H1 (cell line): Measurements from ENCODE around the gene COMMD1. TPM values are rescaled to one million over a fixed set of nuclear protein-coding genes. Genes with fewer than 3 reads are reported as not detected.
A peak's percentile ranks its signal among the peaks of the same experiment; 100 is the strongest.

ENCODE experiments used
- CTCF ChIA-PET: fragments of 300-600 bp; sonication (Branson Sonifier 250); formaldehyde crosslinking; loops from one replicate; lab custom pipeline; 2021; ENCODE audit not compliant: partially characterized antibody; lab: Charles Lee
- POLR2A ChIA-PET: fragments of 300-600 bp; sonication (Branson Sonifier 250); formaldehyde crosslinking; loops from one replicate; lab custom pipeline; 2021; ENCODE audit warnings: inconsistent platforms; ENCODE audit not compliant: partially characterized antibody; lab: Charles Lee
- DNase-seq, 2 experiments: peaks; one replicate each; pipeline versions ENCODE4 v3.0.0 to v3.0.0-alpha.2; 2010 to 2022; ENCODE audit warnings: low spot score in 2 of 2, low read depth in 1 of 2, mixed read lengths in 1 of 2
- FAIRE-seq: peaks from 2 replicates; lab custom pipeline; 2011; peaks lifted over from hg19 to GRCh38; lab: Jason Lieb, UNC
- H2AFZ ChIP-seq: 2 replicates; pipeline ENCODE4 v1.8.1; 2012; ENCODE audit warnings: low read length, inconsistent platforms
- H2AK5ac ChIP-seq: 2 replicates; pipeline ENCODE4 v1.6.1; 2013; ENCODE audit warnings: low read depth, low read length
- H2BK120ac ChIP-seq: replicated peaks from 2 replicates; pipeline ENCODE3; 2013; ENCODE audit warnings: low read depth, low read length, inconsistent platforms
- H2BK12ac ChIP-seq: 2 replicates; pipeline ENCODE4 v1.6.1; 2013; ENCODE audit warnings: low read depth, low read length
- H2BK15ac ChIP-seq: 2 replicates; pipeline ENCODE4 v1.6.1; 2013; ENCODE audit warnings: low read length
- H2BK20ac ChIP-seq: 2 replicates; pipeline ENCODE4 v1.6.1; 2013; ENCODE audit warnings: low read length
- H2BK5ac ChIP-seq: 2 replicates; pipeline ENCODE4 v1.6.1; 2013; ENCODE audit warnings: low read depth, low read length
- H3K14ac ChIP-seq: 2 replicates; pipeline ENCODE4 v1.6.1; 2013; ENCODE audit warnings: inconsistent platforms; ENCODE audit not compliant: insufficient read length
- H3K18ac ChIP-seq: 2 replicates; pipeline ENCODE4 v1.6.1; 2013; ENCODE audit warnings: low read length; ENCODE audit errors: extremely low read depth
- H3K23ac ChIP-seq: 2 replicates; pipeline ENCODE4 v1.6.1; 2013; ENCODE audit warnings: inconsistent platforms; ENCODE audit not compliant: insufficient read length
- H3K23me2 ChIP-seq: 2 replicates; pipeline ENCODE4 v1.6.1; 2013; ENCODE audit warnings: low read depth, low read length
- H3K27ac ChIP-seq: 2 replicates; pipeline ENCODE4 v1.6.1; 2011; ENCODE audit warnings: low read depth, low read length, inconsistent platforms
- H3K27me3 ChIP-seq, 4 experiments: replicated peaks in 1 of 4; 1 replicate in 1 of 4; 2 replicates in 3 of 4; pipeline versions ENCODE4 v1.6.1 to v1.8.1; 2011 to 2013; ENCODE audit warnings: low read length in 3 of 4, mild to moderate bottlenecking in 3 of 4, inconsistent platforms in 2 of 4, mixed read lengths in 2 of 4, moderate library complexity in 1 of 4; ENCODE audit not compliant: control insufficient read depth in 3 of 4, insufficient read depth in 3 of 4; ENCODE audit errors: extremely low read depth in 1 of 4
- H3K36me3 ChIP-seq, 4 experiments: 2 replicates each; pipeline versions ENCODE4 v1.6.1 to v1.8.1; 2011 to 2013; ENCODE audit warnings: mild to moderate bottlenecking in 4 of 4, low read length in 3 of 4, moderate library complexity in 2 of 4, control low read depth in 1 of 4, inconsistent platforms in 1 of 4; ENCODE audit not compliant: insufficient read depth in 4 of 4, control insufficient read depth in 2 of 4
- H3K4ac ChIP-seq: replicated peaks from 2 replicates; pipeline ENCODE3; 2013; ENCODE audit warnings: low read length, low read depth, mixed read lengths, inconsistent platforms; ENCODE audit not compliant: insufficient read length
- H3K4me1 ChIP-seq, 4 experiments: replicated peaks in 1 of 4; 1 replicate in 1 of 4; 2 replicates in 3 of 4; pipeline versions ENCODE4 v1.6.1 to v1.8.1; 2011 to 2013; ENCODE audit warnings: low read length in 3 of 4, inconsistent platforms in 2 of 4, mixed read lengths in 1 of 4; ENCODE audit not compliant: insufficient read depth in 4 of 4, control insufficient read depth in 3 of 4
- H3K4me2 ChIP-seq, 2 experiments: 2 replicates each; pipeline versions ENCODE4 v1.6.1 to v1.8.1; 2011 to 2013; ENCODE audit warnings: low read depth in 2 of 2, low read length in 2 of 2, control low read depth in 1 of 2, inconsistent platforms in 1 of 2, mild to moderate bottlenecking in 1 of 2; ENCODE audit not compliant: insufficient read depth in 1 of 2
- H3K4me3 ChIP-seq, 4 experiments: fragments of 200-600, 300-600 bp in 1 of 4; sonication (generic), shearing (Covaris generic), sonication (Bioruptor Twin) in 1 of 4; 2 replicates each; pipeline versions ENCODE4 v1.5.1 to v1.8.1; 2011 to 2016; ENCODE audit warnings: low read length in 4 of 4, low read depth in 3 of 4, control low read depth in 2 of 4, inconsistent platforms in 2 of 4, mild to moderate bottlenecking in 2 of 4, mixed read lengths in 1 of 4, moderate library complexity in 1 of 4; ENCODE audit not compliant: insufficient read depth in 2 of 4; ENCODE audit errors: extremely low read depth in 1 of 4
- H3K56ac ChIP-seq: replicated peaks from 2 replicates; pipeline ENCODE3; 2013; ENCODE audit warnings: low read depth, mild to moderate bottlenecking, mixed read lengths, low read length, inconsistent platforms; ENCODE audit not compliant: insufficient read length
- H3K79me1 ChIP-seq: 2 replicates; pipeline ENCODE4 v1.6.1; 2013; ENCODE audit warnings: low read depth, low read length, control low read depth
- H3K79me2 ChIP-seq, 2 experiments: 2 replicates each; pipeline versions ENCODE4 v1.6.1 to v1.8.1; 2012 to 2013; ENCODE audit warnings: low read length in 2 of 2, mild to moderate bottlenecking in 2 of 2, inconsistent platforms in 1 of 2; ENCODE audit not compliant: insufficient read depth in 2 of 2, control insufficient read depth in 1 of 2
- H3K9ac ChIP-seq, 4 experiments: replicated peaks in 1 of 4; 1 replicate in 1 of 4; 2 replicates in 3 of 4; pipeline versions ENCODE4 v1.6.1 to v1.8.1; 2011 to 2013; ENCODE audit warnings: low read depth in 3 of 4, low read length in 3 of 4, control low read depth in 2 of 4, mild to moderate bottlenecking in 2 of 4, moderate library complexity in 2 of 4, inconsistent platforms in 1 of 4; ENCODE audit errors: extremely low read depth in 1 of 4
- H3K9me3 ChIP-seq, 2 experiments: 2 replicates each; pipeline versions ENCODE4 v1.6.1 to v1.8.1; 2012 to 2013; ENCODE audit warnings: mild to moderate bottlenecking in 2 of 2, moderate library complexity in 2 of 2, control low read depth in 1 of 2, inconsistent platforms in 1 of 2, low read depth in 1 of 2, low read length in 1 of 2, mixed read lengths in 1 of 2; ENCODE audit not compliant: insufficient read depth in 2 of 2
- H4K20me1 ChIP-seq, 2 experiments: replicated peaks in 1 of 2; 2 replicates each; pipeline versions ENCODE3 to v1.8.1; 2011 to 2013; ENCODE audit warnings: inconsistent platforms in 2 of 2, low read length in 2 of 2, mild to moderate bottlenecking in 1 of 2; ENCODE audit not compliant: insufficient read depth in 2 of 2, control insufficient read depth in 1 of 2
- H4K5ac ChIP-seq: 2 replicates; pipeline ENCODE4 v1.6.1; 2013; ENCODE audit warnings: low read length, low read depth, mixed read lengths, inconsistent platforms; ENCODE audit not compliant: insufficient read length
- H4K8ac ChIP-seq: 2 replicates; pipeline ENCODE4 v1.8.0; 2013; ENCODE audit warnings: mild to moderate bottlenecking, moderate library complexity, low read length, inconsistent platforms; ENCODE audit not compliant: insufficient read depth; ENCODE audit errors: extremely low read depth
- H4K91ac ChIP-seq: replicated peaks from 2 replicates; pipeline ENCODE3; 2013; ENCODE audit warnings: low read length, mixed read lengths, inconsistent platforms; ENCODE audit not compliant: insufficient read length
- MAFK ChIP-seq: IDR thresholded peaks from 2 replicates; pipeline ENCODE4 v1.6.1; 2012; ENCODE audit warnings: low read depth, mild to moderate bottlenecking, improper control_type of control experiment, low read length
- TEAD4 ChIP-seq: IDR thresholded peaks from 2 replicates; pipeline ENCODE4 v1.6.1; 2012; ENCODE audit warnings: low read depth, low read length, inconsistent platforms, mixed read lengths
- WGBS, 2 experiments: shearing (Covaris generic) in 1 of 2; methylation state at CpG; one replicate each; pipeline versions ENCODE4 v1.1.6 to v1.1.7; 2013 to 2015; ENCODE audit warnings: low lambda C conversion rate in 2 of 2, mixed read lengths in 2 of 2, inconsistent platforms in 1 of 2, low coverage in 1 of 2, missing lambda C conversion rate in 1 of 2; ENCODE audit not compliant: insufficient replicate concordance in 2 of 2, insufficient coverage in 1 of 2, insufficient read length in 1 of 2; ENCODE audit errors: extremely low coverage in 1 of 2, missing lambda C conversion rate in 1 of 2; 5-methylcytosine and 5-hydroxymethylcytosine counted together
- polyA plus RNA-seq, 7 experiments: library from polyadenylated mRNA; depleted of rRNA in 3 of 7; stranded (reverse) in 5 of 7; unstranded in 2 of 7; fragments of >200 nt in 5 of 7; fragments of 200-250 nt in 2 of 7; gene quantifications; 1 replicate in 5 of 7; 2 replicates in 1 of 7; 4 replicates in 1 of 7; pipeline versions ENCODE4 v1.2.1 to v1.2.3, GENCODE V29; 2011 to 2013; ENCODE audit warnings: missing spikeins in 2 of 7, mixed read lengths in 2 of 7
- total RNA-seq: library from RNA; stranded (reverse); fragmentation: NEBNext Ultra II Directional; extraction: Animal tissue kit (Norgen Biotek cat#: 25700); gene quantifications from 2 replicates; pipeline ENCODE4 v1.2.1, GENCODE V29; 2021

The COMMD1 gene
- total and polyA plus RNA-seq, 2 of the 8 experiments (the other 6 are each of a cell fraction or from before 2014, with no cell fraction given): 23.5 to 28.3 TPM

GRCh38 chr2:61959381-61960293 lies 54.2 kb downstream of the COMMD1 start:
- no peak overlapping the region for H4K8ac ChIP-seq
- H3K23me2 ChIP-seq: no peaks in the 10 kb centered on the region
- no peak overlapping the region for H3K4me3 ChIP-seq
- WGBS, 2 experiments: 89 to 100% methylated on average over 1 to 7 of the region's 7 CpGs
- ChIA-PET CTCF (interaction anchor here (1.8 kb wide), 1 partner anchor 12 kb away, joined by 12 read pairs; no protein-coding TSS in a partner anchor), POLR2A (interaction anchor here (1.0 kb wide), 1 partner anchor 21 kb away, joined by 3 read pairs; no protein-coding TSS in a partner anchor)
- H4K20me1 ChIP-seq: no peaks in the 10 kb centered on the region
- H3K4me1 ChIP-seq: peaks cover 0 to 7% (median 0%) of the 10 kb centered on the region in 4 experiments; a peak in 1 of 7 replicates
- H2BK12ac ChIP-seq: no peak overlapping the region
- no peak overlapping the region for H2AK5ac ChIP-seq
- H2AFZ ChIP-seq: no peak overlapping the region
- no peak overlapping the region for H3K56ac ChIP-seq
- no peak overlapping the region for H3K9ac ChIP-seq
- no peaks in the 10 kb centered on the region for H3K36me3 ChIP-seq
- no peak for DNase-seq
- no peak overlapping the region for H4K91ac ChIP-seq
- H2BK20ac ChIP-seq: no peak overlapping the region
- H3K27me3 ChIP-seq: no peaks in the 10 kb centered on the region
- no peaks in the 10 kb centered on the region for H3K79me2 ChIP-seq
- no peak overlapping the region for H3K18ac ChIP-seq
- peak overlapping the region; percentile 85 for H3K4ac ChIP-seq
- H2BK120ac ChIP-seq: no peak overlapping the region
- H3K4me2 ChIP-seq: no peak overlapping the region
- FAIRE-seq: peak; percentile 39
- H3K27ac ChIP-seq: no peak overlapping the region
- H2BK5ac ChIP-seq: 0 out of 2 replicates have a peak overlapping the region, but pooled peaks have one; percentile 44
- no peak overlapping the region for H4K5ac ChIP-seq
- H3K23ac ChIP-seq: no peak overlapping the region
- H3K9me3 ChIP-seq: no peaks in the 10 kb centered on the region
- no peak overlapping the region for H2BK15ac ChIP-seq
- no peaks in the 10 kb centered on the region for H3K79me1 ChIP-seq
- H3K14ac ChIP-seq: no peak overlapping the region
- TF ChIP-seq TEAD4 (no peak), MAFK (no peak)
